ENCODE data around the gene GNGT2. TPM values are rescaled to one million over a fixed set of nuclear protein-coding genes. Genes with fewer than 3 reads are reported as not detected.

Gene GNGT2
- total RNA-seq, 1 experiment from 2014 or later = not detected

GRCh38 chr17:49165143-49165542 is 45.2 kb downstream of the GNGT2 start:
- no peak overlapping the region for H3K27ac ChIP-seq (ENCODE audit: low read length)
- POLR2A ChIA-PET = no interaction called here
- TF ChIP-seq SIN3A (IDR thresholded peaks at IDR 0.05; ENCODE audit: borderline replicate concordance, insufficient read depth, low read depth, low read length) (no peak), TCF7L2 (IDR thresholded peaks at IDR 0.05; ENCODE audit: low read depth, low read length) (no peak), POLR2AphosphoS5 (IDR thresholded peaks at IDR 0.05; ENCODE audit: low read depth, low read length) (no peak), REST (IDR thresholded peaks at IDR 0.05; ENCODE audit: insufficient read depth in 1 of 2, low read depth in 2 of 2, low read length in 1 of 2) (no peak), CTCF (IDR thresholded peaks at IDR 0.05) (no peak)

GRCh38 chr17:49162866-49163265 is 47.5 kb downstream of the GNGT2 start:
- in situ Hi-C loops (cut with HindIII; ENCODE audit: low pct_unique_long_range_greater_than_20kb, low sequenced_read_pairs) = no loop called here
- ATAC-seq (no peak), DNase-seq (ENCODE audit: low read depth, low spot score) (no peak)
- ChIA-PET CTCF (interaction anchor here (0.6 kb wide), 1 partner anchor 29 kb away, joined by 3 read pairs; no protein-coding TSS in a partner anchor), POLR2A (interaction anchor here (0.6 kb wide), 1 partner anchor 54 kb away, joined by 3 read pairs; no protein-coding TSS in a partner anchor)
- Histone ChIP-seq H3K9me3 (ENCODE audit: control insufficient read depth, insufficient read depth, low read depth, low read length) (no peaks in the 10 kb centered on the region), H3K27ac (ENCODE audit: low read length) (no peak overlapping the region), H3K36me3 (ENCODE audit: control insufficient read depth, insufficient read depth, low read length) (no peaks in the 10 kb centered on the region), H3K4me3 (ENCODE audit: low read depth in 2 of 2, low read length in 2 of 2) (no peak overlapping the region), H3K27me3 (ENCODE audit: control insufficient read depth, insufficient read depth, low read length) (peaks cover 17% of the 10 kb centered on the region), H3K4me1 (ENCODE audit: control insufficient read depth, insufficient read depth, low read length) (no peaks in the 10 kb centered on the region)
- intact Hi-C loops (cut with micrococcal nuclease; ENCODE audit: unreplicated experiment) = no loop called here
- TF ChIP-seq REST (IDR thresholded peaks at IDR 0.05; ENCODE audit: insufficient read depth in 1 of 2, low read depth in 2 of 2, low read length in 1 of 2) = no peak
- TF ChIP-seq TCF7L2 (IDR thresholded peaks at IDR 0.05; ENCODE audit: low read depth, low read length) = no peak
- TF ChIP-seq POLR2AphosphoS5 (IDR thresholded peaks at IDR 0.05; ENCODE audit: low read depth, low read length) = no peak
- no peak for TF ChIP-seq SIN3A (IDR thresholded peaks at IDR 0.05; ENCODE audit: borderline replicate concordance, insufficient read depth, low read depth, low read length)
- TF ChIP-seq CTCF (IDR thresholded peaks at IDR 0.05) = no peak
- BruUV-seq (replicated peaks) = no TSS peak

More at GRCh38 chr17:49165143-49165542, 45.2 kb downstream of the GNGT2 start:
- DNase-seq (ENCODE audit: low read depth, low spot score) (no peak), ATAC-seq (no peak)
- H3K27me3 ChIP-seq (ENCODE audit: control insufficient read depth, insufficient read depth, low read length) = peaks cover 31% of the 10 kb centered on the region
- no peak overlapping the region for H3K4me3 ChIP-seq (ENCODE audit: low read depth in 2 of 2, low read length in 2 of 2)
- H3K4me1 ChIP-seq (ENCODE audit: control insufficient read depth, insufficient read depth, low read length) = no peaks in the 10 kb centered on the region
- in situ Hi-C loops (cut with HindIII; ENCODE audit: low pct_unique_long_range_greater_than_20kb, low sequenced_read_pairs) = no loop called here
- CTCF ChIA-PET = no interaction called here
- no peaks in the 10 kb centered on the region; the same call in 1 of the 2 replicates for H3K9me3 ChIP-seq (ENCODE audit: control insufficient read depth, insufficient read depth, low read depth, low read length)
- no peaks in the 10 kb centered on the region for H3K36me3 ChIP-seq (ENCODE audit: control insufficient read depth, insufficient read depth, low read length)
- intact Hi-C loops (cut with micrococcal nuclease; ENCODE audit: unreplicated experiment) = no loop called here
- no TSS peak for BruUV-seq (replicated peaks)
